HG02884 (cell line): ENCODE measurements around the gene CAMK1.

Experiments used
- ATAC-seq: cut with Tn5 transposase; IDR thresholded peaks from one replicate; pipeline ENCODE4 v1.9.1; 2021; ENCODE audit warnings: mild to moderate bottlenecking, moderate library complexity; ENCODE audit not compliant: unreplicated experiment

CAMK1 gene

DNA sequence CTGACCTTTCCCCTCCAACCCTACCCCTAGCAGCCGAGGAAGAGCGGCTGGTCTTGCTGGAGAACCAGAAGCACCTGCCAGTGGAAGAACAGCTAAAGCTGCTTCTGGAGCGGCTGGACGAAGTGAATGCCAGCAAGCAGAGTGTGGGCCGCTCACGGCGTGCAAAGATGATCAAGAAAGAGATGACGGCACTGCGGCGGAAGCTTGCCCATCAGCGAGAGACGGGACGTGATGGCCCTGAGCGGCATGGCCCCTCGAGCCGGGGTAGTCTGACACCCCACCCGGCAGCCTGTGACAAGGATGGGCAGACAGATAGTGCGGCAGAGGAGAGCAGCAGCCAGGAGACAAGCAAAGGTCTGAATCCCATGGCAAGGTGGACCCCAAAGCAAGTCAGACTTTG is 26.2 kb downstream of the CAMK1 start:
- ATAC-seq: no peak

DNA sequence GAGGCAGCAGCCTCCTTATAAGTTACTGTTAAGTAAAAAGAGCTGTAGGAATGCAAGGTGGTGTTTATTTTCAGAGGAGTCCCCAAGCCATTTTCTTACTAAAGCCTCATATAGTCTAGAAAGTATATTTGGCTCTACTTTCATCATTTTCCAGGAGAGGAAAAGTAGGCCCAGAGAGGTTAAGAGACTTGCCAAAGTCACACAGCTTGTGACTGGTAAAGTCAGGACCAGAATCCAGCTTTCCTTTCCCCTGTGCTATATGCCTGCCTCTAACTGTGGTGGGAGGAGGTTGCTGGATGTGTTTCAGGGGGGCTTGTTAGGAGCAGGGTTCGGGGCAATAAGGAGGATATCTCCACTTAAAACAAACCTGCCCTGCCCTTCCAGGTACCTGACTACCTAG is 27.2 kb downstream of the CAMK1 start:
- no peak for ATAC-seq

DNA sequence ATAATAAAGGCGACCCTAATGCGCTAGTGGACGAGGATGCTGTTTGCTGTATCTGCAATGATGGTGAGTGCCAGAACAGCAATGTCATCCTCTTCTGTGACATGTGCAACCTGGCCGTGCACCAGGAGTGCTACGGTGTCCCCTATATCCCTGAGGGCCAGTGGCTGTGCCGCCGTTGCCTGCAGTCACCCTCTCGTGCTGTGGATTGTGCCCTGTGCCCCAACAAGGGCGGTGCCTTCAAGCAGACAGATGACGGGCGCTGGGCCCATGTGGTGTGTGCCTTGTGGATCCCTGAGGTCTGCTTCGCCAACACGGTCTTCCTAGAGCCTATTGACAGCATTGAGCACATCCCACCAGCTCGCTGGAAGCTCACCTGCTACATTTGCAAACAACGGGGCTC is 30.6 kb downstream of the CAMK1 start:
- ATAC-seq: no peak

DNA sequence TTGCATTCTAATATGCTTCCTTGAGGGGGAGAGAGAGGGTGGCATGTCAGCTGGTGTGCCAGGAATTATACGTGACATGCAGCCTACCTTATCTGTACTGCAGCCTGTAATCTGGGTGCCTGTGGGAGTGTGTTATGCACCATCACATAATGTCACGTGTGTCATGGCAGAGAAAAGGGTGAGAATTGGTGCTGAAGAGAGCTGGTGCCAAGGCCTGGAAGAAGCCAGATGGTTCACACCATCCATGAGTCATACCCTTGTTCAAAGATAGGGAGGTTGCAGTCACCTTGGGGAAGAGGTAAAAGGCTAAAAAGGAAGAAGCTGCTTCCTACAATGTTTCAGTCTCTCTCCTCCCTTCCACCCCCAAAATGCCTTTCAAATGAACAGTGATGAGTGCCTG is 32.9 kb downstream of the CAMK1 start:
- ATAC-seq: no peak

DNA sequence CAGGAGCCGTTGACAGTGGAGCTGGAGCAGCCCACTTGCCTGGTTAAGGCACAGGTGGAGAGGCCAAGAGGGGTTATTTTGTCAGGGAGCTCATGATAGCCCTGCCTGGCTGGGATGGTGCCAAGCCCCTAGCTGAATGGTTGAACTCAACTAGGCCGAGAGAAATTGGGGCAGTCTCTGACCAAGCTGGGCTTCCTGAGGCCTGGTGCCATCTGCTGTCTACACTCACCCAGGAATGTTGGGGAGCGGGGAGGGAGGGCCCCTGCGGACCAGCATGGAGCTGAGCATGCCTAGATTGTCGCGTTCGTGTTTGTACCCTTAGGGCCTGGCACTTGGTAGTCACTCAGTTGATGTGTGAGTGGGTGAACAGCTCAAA is 37.0 kb downstream of the CAMK1 start:
- no peak for ATAC-seq

DNA sequence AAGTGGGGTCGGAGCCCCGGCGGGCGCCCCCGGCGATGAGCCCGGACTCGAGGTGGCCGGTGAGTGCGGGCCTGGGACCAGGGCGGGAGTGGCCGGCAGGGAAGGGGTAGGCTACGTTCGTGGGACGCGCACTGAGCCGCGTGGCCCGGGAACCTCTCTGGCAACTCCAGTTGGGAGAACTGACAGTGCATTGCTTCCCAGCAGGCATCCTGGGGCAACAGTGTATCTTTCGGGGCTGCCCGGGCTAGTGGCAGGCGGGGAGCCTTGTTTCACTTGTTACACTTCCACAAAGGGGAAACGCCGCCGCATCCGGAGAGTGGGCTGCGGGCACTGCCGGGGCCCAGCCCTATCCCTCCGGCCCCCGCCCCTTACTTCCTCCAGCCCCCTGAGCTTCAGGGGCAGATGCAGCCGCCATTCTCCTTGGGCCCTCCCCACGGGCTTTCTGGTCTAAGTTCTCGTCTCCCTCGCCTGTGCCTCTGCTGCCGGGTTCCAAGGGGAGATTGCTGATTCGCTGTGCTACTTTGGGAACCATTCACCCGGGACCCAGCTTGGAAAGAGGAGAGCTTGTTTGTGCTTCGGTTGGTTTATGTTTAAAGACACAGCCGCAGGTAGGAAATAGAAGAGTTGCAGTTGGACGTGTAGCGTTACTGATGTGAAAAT is 37.5 kb downstream of the CAMK1 start:
- ATAC-seq: no peak

DNA sequence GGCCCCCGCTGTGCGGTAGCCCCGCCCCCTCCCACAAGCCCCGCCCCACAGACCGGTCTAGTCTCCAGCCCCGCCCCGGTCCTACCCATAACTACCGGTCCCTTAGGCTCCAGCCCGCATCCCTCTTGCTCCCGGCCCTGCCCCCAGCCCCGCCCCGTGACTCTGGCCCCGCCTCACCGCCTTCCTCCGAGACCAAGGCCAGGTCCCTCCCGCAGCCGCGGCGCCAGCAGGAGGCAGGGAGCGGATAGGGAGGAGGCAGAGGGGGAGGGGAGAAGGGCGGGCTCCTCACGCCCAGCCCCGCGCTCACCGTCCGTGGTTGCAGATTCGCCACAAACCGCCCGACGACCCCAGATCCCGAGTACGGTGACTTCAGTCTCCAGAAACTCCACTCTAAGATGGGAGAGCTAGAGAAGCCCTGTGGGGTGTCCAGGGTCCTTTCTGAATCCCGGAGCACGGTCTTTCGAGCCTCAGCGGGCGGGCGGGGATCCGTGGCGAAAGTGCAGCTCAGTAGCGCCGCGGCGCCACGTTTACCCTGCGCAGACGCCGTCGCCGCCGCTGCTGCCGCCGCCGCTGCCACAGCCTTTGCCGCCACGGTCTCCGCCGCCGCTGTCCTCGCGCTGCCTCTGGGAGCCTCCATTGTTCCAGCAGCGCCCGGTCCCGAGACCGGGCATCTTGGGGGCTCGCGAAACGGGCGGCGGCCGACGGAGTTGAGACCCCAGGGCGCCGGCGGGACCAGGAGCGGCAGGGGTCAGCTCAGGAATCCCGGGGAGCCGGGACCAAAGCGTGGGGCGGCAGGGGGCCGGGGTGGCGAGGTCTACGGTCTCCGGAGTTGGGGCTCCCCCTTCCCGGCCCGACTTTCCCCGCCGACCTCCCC is 38.3 kb downstream of the CAMK1 start, which contains the start of gene BRPF1:
Gene BRPF1 (plus strand): TSS at position 530 of the 874 bp plus-strand sequence. CDS start 2,406 bp downstream, outside the sequence.
- ATAC-seq: peak; percentile 91

DNA sequence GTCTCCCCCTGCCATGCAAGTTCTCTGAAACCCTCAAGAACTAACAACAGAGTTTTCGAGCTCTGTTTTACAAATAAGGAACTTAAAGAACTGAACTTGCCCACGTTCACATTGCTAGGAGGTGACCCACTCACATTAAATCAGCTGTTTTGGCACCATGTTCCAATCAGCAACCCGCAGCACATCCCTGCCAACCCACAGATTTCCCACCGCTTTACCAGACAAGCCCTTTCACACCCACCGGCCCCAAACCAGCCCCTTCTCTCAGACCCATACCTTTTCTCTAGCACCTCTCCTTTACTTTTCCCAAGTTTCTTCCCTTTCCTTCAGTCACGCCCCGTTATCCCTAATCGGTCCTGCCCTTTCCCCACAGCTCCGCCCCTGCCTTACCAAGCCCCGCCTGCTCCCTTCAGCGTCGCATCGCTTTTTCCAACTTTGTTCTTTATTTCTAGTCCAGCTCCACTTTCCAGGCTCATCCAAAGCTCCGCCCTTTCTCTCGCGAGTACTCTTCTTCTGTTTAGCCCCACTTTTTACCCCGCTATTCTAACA is 39.0 kb downstream of the CAMK1 start:
- ATAC-seq: peak; percentile 32

DNA sequence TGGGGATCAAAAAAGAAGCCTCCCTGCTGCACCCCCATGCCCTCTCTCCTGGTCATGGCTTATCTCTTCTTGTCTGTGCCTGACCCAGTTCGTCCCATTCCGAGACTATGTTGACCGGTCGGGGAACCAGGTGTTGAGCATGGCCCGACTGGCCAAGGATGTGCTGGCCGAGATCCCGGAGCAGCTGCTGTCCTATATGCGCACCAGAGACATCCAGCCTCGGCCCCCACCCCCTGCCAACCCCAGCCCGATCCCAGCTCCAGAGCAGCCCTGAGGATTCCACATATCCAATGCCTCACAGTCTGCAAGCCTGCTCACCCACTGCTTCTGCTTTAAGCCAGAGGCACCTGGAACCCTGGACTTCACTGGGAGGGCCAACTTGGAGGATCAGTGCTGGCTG is 40.3 kb downstream of the CAMK1 start:
- no peak for ATAC-seq

DNA sequence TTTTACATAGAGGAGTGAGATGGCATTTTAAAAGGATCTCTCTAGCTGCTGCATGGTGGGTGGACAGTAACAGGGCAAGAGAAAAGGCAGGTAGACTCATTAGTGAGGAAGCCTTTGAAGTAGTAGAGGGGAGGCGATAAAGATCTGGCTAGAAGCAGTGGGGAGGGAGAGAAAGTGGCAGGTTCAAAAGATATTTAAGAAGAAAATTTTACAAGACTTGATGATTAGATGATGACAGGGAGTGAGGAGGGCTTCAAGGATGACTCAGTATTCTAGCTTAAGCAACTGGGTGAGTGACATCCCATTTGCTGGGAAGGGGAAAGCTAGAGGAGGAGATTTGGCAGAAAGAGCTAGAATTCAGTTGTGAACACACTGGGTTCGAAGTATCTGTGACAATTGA is 42.0 kb downstream of the CAMK1 start:
- ATAC-seq: no peak

DNA sequence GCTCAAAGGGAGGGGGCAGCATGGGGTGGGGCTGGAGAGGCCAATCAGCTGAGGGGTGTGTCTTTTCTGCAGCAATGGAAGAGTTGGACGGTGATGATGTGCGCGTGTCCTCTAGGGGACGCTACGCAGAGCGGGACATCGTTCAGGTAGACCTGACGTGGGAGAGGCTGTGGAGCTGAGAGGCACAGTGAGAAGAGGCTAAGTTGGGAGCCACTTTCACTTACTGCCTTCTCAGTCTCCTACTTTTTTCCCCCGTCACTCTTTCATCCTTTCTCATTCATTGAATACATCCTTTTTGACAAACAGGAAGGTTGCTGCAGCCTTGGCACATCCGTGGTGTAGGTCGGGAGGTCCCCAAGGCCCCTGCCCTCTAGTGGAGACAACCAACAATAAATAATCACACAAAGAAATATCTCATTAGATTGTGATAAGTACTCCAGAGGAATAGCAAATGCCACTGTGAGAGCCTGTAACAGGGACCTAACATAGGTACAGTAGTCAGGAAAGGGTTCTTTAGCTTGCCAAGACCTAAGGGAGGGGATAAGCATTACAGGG is 42.6 kb downstream of the CAMK1 start:
- ATAC-seq: no peak

DNA sequence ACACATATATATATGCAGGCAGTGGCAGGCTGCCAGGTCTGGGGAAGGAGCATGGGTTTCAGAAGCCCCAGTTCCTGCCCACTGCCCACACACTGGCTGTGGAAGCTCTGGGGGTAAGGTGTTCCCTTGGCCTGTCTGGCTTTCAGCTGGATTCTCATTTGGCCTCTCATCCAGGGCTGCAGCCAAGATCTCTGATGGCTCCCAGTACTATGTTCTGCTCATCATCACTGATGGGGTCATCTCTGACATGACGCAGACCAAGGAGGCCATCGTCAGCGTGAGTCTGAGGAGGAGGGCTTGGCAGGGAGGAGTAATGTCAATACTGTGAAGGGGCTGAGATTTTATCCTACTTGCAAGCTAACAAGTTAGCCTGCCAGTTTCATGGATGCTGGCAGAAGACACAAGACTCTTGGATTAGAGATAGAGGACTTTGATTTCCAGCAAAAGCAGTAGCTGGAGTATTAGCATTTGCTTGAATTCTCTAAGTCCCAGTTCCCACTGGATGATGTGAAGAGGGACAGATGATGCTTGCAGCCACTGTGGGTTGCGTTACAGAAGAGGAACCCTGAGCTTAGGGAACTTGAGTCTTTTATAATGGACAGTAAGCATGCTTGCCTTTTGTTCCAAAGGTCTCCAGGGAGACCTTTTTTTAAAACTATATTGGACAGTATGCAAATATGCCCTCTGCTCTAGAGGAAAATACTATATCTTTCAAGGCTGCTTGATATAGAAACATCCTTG is 43.8 kb downstream of the CAMK1 start:
- ATAC-seq: no peak

DNA sequence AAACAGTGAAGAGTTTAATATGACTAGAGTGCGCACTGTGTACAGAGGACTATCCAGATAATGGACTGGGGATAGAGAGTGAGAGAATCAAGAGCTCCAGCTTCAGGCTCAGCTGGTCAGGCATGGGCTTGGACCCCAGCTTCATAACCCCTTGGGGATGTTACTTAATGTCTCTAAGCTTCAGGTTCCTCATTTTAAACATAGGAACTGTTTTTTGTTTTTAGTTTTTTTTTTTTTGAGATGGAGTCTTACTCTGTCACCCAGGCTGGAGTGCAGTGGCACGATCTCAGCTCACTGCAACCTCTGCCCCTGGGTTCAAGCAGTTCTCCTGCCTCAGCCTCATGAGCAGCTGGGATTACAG is 48.1 kb downstream of the CAMK1 start:
- no peak for ATAC-seq

DNA sequence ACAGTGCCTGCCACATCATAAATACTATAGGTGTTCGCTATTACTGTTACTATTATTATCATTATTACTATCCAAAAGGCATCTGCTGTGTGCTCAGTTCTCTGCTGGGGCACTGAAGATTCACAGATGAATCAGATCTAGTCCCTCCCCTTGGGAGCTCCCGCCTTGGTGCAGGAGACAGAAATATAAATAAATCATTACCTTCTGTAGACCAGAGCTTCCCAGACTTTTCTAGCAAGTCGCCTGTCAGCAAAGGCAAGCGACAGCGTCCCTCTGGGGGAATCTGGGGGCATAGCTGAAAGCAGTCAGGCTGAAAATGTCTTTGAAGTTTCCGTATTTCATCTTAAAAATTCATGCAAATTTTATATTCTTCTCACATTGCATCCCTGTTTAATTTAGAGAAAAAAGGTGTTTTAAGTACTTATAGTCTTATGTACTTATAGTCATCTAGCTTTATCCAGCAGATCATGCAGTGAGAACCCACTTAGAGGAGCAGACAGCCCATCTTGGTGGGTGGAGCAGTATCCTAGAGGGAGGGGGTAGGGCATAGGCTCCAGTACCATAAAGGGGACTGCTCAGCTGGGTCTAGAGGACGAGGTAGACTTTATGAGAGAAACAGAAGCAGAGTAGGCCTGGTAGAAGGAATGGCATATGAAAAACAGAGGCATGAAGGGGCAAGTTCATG is 48.6 kb downstream of the CAMK1 start:
- no peak for ATAC-seq

DNA sequence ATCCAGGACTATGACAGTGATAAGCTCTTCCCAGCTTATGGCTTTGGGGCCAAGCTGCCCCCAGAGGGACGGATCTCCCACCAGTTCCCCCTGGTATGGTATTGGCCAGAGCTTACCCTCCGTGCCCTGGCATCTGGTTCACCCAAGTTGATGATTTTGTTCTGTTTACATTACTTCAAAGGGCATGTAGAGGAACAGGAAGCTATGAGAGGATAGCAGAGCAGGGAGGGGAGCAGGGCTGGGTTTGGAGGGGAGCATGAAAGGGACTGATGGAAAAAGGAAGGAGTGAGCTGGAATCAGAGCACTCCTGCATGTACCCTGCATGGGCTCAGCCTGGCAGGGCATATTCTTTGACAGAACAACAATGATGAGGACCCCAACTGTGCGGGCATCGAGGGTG is 51.6 kb downstream of the CAMK1 start:
- no peak for ATAC-seq

DNA sequence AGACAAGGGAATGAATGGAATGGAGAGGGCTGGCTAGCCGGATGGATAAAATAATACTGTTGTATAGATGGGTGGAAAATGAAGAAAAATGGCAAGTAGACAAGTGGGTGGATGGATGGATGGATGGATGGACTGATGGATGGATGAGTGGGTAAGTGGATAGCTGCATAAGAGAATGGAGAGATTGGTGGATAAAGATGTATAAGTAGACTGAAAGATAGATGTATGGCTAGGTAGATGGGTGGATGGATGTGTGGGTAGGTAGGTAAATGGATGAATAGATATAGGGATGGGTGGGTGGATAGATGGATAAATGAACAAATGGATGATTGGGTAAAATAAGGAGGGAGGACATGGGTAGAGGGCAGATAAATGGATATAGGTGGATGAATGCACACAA is 52.2 kb downstream of the CAMK1 start:
- no peak for ATAC-seq

DNA sequence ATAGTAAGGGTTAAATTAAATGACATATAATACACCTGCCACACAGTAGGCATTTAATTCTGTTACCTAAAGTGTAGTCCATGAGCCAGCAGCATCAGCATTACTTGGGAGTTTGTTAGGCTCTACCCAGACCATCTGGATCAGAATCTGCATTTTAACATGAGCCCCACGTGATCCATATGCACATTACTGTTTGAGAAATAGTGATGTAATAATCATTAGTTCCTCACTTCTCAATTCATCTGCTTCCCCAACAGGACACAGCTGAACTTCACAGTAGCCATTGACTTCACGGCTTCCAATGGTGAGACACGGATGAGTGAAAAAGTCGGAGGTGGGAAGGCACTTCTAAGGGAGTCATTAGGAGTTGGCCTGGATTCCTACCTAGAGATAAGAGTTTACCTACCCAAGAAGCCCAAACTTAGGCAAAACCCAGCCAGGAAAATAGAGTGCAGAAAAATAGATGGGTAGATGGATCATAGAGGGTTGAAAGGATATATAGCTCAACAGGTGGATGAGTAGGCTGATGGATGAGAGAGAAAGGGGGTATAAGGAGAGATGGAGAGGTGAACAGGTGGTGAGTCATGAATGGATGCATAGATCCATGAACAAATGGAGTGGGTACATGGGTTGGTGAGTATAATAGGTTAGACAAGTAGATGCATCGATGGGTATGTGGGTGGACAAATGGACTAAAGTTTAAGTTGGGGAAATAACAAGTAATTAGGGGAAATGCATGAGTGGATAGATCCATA is 52.8 kb downstream of the CAMK1 start:
- no peak for ATAC-seq

DNA sequence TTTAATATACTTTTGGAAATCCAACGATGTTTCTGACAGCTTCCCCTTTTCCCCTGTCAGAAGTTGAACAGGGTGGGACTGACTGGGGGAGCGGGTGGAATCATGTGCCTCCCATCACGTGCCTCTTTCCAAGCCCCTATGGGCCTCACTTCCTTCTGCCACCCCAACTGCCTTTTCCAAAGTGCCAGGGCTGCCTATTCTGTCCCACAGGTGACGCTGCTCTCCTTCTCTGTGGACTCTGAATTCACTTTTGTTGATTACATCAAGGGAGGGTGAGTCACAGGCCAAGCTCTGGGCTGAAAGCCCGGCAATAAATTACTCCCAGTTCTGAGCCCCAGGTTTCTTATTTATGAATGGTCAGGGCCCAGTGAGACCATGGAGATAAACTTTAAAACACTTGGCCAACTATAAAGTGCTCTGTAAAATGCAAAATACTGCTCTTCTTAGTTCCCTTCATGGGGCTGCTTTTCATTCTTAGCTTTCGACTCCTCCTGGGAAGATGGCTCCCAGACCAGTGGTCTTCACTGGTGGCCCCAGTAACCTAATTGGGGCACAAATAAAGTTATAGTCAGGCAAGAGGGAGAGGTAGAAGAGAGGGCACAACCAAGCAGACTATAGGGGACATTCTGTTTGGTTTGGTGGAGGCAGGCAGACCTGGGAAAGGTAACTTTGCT is 53.8 kb downstream of the CAMK1 start:
- no peak for ATAC-seq

DNA sequence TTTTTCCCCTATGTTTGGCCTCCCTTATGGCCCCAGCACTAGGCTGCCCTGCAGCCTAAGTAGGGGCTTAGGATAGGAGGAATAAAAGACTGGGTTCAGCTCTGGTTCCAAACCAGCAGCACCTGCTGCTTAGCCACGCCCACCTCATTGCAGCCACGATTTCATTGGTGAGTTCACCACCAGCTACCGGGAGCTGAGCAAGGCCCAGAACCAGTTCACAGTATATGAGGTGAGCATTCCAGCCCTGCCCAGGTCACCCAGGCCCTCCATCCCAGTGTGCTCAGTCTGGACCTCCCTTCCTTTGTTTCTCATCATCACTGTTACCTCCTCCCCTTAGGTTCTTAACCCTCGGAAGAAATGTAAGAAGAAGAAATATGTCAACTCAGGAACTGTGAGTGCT is 54.6 kb downstream of the CAMK1 start:
- ATAC-seq: no peak
